ENCODE data around the gene ADGRG3.

ADGRG3 gene

GRCh38 chr16:57658130-57658877 is 9.8 kb upstream of the ADGRG3 start:
- Histone ChIP-seq H3K27ac (replicated peaks) (no peak overlapping the region), H3K4me3 (replicated peaks; ENCODE audit: insufficient read depth, low read length) (no peak overlapping the region), H3K27me3 (ENCODE audit: insufficient read depth, poor library complexity, severe bottlenecking) (no peaks in the 10 kb centered on the region)
- TF ChIP-seq SPI1 (IDR thresholded peaks at IDR 0.05; ENCODE audit: borderline replicate concordance, low read depth) (no peak), REST (IDR thresholded peaks at IDR 0.05; ENCODE audit: insufficient replicate concordance, low read depth) (no peak), GABPA (IDR thresholded peaks at IDR 0.05; ENCODE audit: low read depth) (no peak), CTCF (IDR thresholded peaks at IDR 0.05; ENCODE audit: insufficient read depth, low read length) (no peak), POLR2AphosphoS5 (IDR thresholded peaks at IDR 0.05; ENCODE audit: low read depth) (no peak)
- DNase-seq (ENCODE audit: low read depth in 1 of 2, low spot score in 1 of 2), result no peak

- Histone ChIP-seq H3K27ac (replicated peaks) (no peak overlapping the region), H3K27me3 (ENCODE audit: insufficient read depth, poor library complexity, severe bottlenecking) (no peaks in the 10 kb centered on the region), H3K4me3 (replicated peaks; ENCODE audit: insufficient read depth, low read length) (no peak overlapping the region)
- no peak for TF ChIP-seq CTCF (IDR thresholded peaks at IDR 0.05; ENCODE audit: insufficient read depth, low read length)
- TF ChIP-seq REST (IDR thresholded peaks at IDR 0.05; ENCODE audit: insufficient replicate concordance, low read depth), result no peak
- TF ChIP-seq SPI1 (IDR thresholded peaks at IDR 0.05; ENCODE audit: borderline replicate concordance, low read depth), result no peak
- TF ChIP-seq GABPA (IDR thresholded peaks at IDR 0.05; ENCODE audit: low read depth), result no peak
- DNase-seq (ENCODE audit: low read depth in 1 of 2, low spot score in 1 of 2), result no peak
Observed at GRCh38 chr16:57658878-57659674, 9.0 kb upstream of the ADGRG3 start.

- DNase-seq (ENCODE audit: low read depth in 1 of 2, low spot score in 1 of 2), result no peak
- Histone ChIP-seq H3K4me3 (replicated peaks; ENCODE audit: insufficient read depth, low read length) (no peak overlapping the region), H3K27ac (replicated peaks) (no peak overlapping the region), H3K27me3 (ENCODE audit: insufficient read depth, poor library complexity, severe bottlenecking) (no peaks in the 10 kb centered on the region)
- TF ChIP-seq SPI1 (IDR thresholded peaks at IDR 0.05; ENCODE audit: borderline replicate concordance, low read depth), result no peak
- TF ChIP-seq GABPA (IDR thresholded peaks at IDR 0.05; ENCODE audit: low read depth), result no peak
- no peak for TF ChIP-seq POLR2AphosphoS5 (IDR thresholded peaks at IDR 0.05; ENCODE audit: low read depth)
- TF ChIP-seq REST (IDR thresholded peaks at IDR 0.05; ENCODE audit: insufficient replicate concordance, low read depth), result no peak
- no peak for TF ChIP-seq CTCF (IDR thresholded peaks at IDR 0.05; ENCODE audit: insufficient read depth, low read length)
Observed at GRCh38 chr16:57660715-57661463, 7.2 kb upstream of the ADGRG3 start.
